ENCODE data around the gene TMEM233.
"Not testable (repeated sequence)": the region's sequence is repeated elsewhere in the genome, so short reads cannot be mapped to it uniquely, and the experiment has no call there.

The TMEM233 gene

DNA sequence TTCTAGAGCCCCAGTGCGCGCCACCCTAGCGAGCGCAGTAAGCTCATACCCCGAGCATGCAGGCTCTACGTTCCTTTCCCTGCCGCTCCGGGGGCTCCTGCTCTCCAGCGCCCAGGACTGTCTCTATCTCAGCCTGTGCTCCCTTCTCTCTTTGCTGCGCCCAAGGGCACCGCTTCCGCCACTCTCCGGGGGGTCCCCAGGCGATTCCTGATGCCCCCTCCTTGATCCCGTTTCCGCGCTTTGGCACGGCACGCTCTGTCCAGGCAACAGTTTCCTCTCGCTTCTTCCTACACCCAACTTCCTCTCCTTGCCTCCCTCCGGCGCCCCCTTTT lies 791 bp downstream of the TMEM233 start:
- Mint-ChIP-seq H3K4me1 (peaks cover 26% of the 10 kb centered on the region), H3K9me3 (no peaks in the 10 kb centered on the region), H3K4me3 (no peak overlapping the region), H3K27me3 (peaks cover 79% of the 10 kb centered on the region), H3K36me3 (no peaks in the 10 kb centered on the region), H3K27ac (no peak overlapping the region)
- ATAC-seq = no peak

- Mint-ChIP-seq H3K4me3 (no peak overlapping the region), H3K27me3 (peaks cover 79% of the 10 kb centered on the region), H3K27ac (no peak overlapping the region), H3K4me1 (peaks cover 26% of the 10 kb centered on the region), H3K9me3 (no peaks in the 10 kb centered on the region), H3K36me3 (no peaks in the 10 kb centered on the region)
- no peak for ATAC-seq
These were observed 1.3 kb downstream of the TMEM233 start for GRCh38 chr12:119594772-119595445.

- peaks cover 75% of the 10 kb centered on the region for H3K27me3 Mint-ChIP-seq
- H3K4me3 Mint-ChIP-seq = no peak overlapping the region
- H3K27ac Mint-ChIP-seq = no peak overlapping the region
- peaks cover 26% of the 10 kb centered on the region for H3K4me1 Mint-ChIP-seq
- H3K9me3 Mint-ChIP-seq = no peaks in the 10 kb centered on the region
- ATAC-seq = no peak
- no peaks in the 10 kb centered on the region for H3K36me3 Mint-ChIP-seq
These were observed 4.6 kb downstream of the TMEM233 start for GRCh38 chr12:119598159-119598558.

GRCh38 chr12:119601877-119602733 lies 8.5 kb downstream of the TMEM233 start:
- Mint-ChIP-seq H3K4me3 (no peak overlapping the region), H3K4me1 (no peaks in the 10 kb centered on the region), H3K27ac (no peak overlapping the region), H3K27me3 (peaks cover 60% of the 10 kb centered on the region), H3K9me3 (no peaks in the 10 kb centered on the region), H3K36me3 (no peaks in the 10 kb centered on the region)
- no peak for ATAC-seq

DNA sequence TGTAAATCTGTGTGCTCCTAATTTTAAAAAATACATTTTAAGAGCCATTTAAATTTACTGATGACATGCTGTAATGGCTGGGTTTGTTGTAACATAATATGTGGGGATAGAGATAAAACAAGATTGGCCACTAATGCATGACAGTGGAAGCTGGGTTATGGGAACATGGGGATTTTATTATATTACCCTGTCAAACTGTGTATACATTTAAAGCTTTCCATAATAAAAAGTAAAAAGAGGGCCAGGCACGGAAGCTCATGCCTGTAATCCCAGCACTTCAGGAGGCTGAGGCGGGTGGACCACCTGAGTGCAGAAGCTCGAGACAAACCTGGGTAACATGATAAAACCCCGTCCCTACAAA lies 9.1 kb downstream of the TMEM233 start:
- Mint-ChIP-seq H3K27ac (no peak overlapping the region), H3K36me3 (no peaks in the 10 kb centered on the region), H3K4me1 (no peaks in the 10 kb centered on the region), H3K27me3 (peaks cover 54% of the 10 kb centered on the region), H3K4me3 (no peak overlapping the region), H3K9me3 (no peaks in the 10 kb centered on the region)
- no peak for ATAC-seq

DNA sequence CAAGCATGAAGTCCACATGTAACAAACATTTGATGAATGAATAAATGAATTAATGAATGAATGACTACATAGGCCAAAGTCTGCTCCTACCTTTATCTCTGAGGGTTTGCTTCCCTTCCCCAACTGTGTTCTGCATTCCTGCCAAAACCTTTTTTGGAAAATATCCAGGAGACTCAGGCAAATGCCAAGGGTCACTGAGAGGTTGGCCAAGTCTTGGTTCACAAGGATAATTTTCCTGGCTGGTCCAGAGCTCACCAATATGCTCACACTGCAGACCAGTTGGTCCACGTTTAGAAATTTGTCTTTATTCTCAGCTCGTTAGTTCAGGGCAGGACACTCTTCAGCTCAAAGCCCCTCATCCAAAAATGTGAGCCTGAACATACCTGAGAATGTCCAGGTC lies 10.2 kb downstream of the TMEM233 start:
- no peak overlapping the region for H3K4me3 Mint-ChIP-seq

GRCh38 chr12:119609358-119609757 lies 15.8 kb downstream of the TMEM233 start:
- Mint-ChIP-seq H3K4me3 (no peak overlapping the region), H3K4me1 (no peaks in the 10 kb centered on the region), H3K27ac (no peak overlapping the region), H3K9me3 (peaks cover 12% of the 10 kb centered on the region), H3K27me3 (peaks cover 56% of the 10 kb centered on the region), H3K36me3 (no peaks in the 10 kb centered on the region)
- no peak for ATAC-seq

More for the DNA sequence above, 10.2 kb downstream of the TMEM233 start:
- Mint-ChIP-seq H3K27me3 (peaks cover 53% of the 10 kb centered on the region), H3K36me3 (no peaks in the 10 kb centered on the region), H3K4me1 (no peaks in the 10 kb centered on the region), H3K27ac (no peak overlapping the region), H3K9me3 (peaks cover 1% of the 10 kb centered on the region)
- no peak for ATAC-seq

- H3K27me3 Mint-ChIP-seq = peaks cover 49% of the 10 kb centered on the region
- no peaks in the 10 kb centered on the region for H3K4me1 Mint-ChIP-seq
- ATAC-seq = no peak
- H3K4me3 Mint-ChIP-seq = no peak overlapping the region
- no peak overlapping the region for H3K27ac Mint-ChIP-seq
- H3K36me3 Mint-ChIP-seq = no peaks in the 10 kb centered on the region
- peaks cover 12% of the 10 kb centered on the region for H3K9me3 Mint-ChIP-seq
These were observed 19.9 kb downstream of the TMEM233 start for GRCh38 chr12:119613319-119613936.

DNA sequence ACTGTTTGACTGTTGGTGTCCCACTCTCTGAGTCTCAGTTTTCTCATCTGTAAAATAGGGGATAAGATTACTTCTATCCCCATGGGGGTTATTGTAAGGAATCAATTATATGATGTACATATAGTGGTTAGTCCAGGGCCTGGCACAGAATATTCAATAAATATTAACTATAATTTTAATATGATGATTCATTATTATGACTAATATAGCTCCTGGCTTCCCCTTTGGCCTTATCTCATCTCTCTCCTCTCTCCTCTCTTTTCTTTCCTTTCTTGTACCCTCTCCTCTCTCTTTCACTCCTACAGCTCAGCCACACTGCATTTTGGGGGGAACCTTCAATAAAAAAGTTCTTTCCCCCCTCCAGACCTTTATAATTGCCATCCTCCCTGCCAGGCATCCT lies 21.1 kb downstream of the TMEM233 start:
- ATAC-seq = no peak
- H3K27ac Mint-ChIP-seq = no peak overlapping the region

GRCh38 chr12:119615518-119616475 lies 22.2 kb downstream of the TMEM233 start:
- H3K27me3 Mint-ChIP-seq = peaks cover 37% of the 10 kb centered on the region

More for the DNA sequence above, 21.1 kb downstream of the TMEM233 start:
- H3K4me1 Mint-ChIP-seq = no peaks in the 10 kb centered on the region
- H3K36me3 Mint-ChIP-seq = no peaks in the 10 kb centered on the region
- peaks cover 14% of the 10 kb centered on the region for H3K9me3 Mint-ChIP-seq
- no peak overlapping the region for H3K4me3 Mint-ChIP-seq
- peaks cover 46% of the 10 kb centered on the region for H3K27me3 Mint-ChIP-seq

DNA sequence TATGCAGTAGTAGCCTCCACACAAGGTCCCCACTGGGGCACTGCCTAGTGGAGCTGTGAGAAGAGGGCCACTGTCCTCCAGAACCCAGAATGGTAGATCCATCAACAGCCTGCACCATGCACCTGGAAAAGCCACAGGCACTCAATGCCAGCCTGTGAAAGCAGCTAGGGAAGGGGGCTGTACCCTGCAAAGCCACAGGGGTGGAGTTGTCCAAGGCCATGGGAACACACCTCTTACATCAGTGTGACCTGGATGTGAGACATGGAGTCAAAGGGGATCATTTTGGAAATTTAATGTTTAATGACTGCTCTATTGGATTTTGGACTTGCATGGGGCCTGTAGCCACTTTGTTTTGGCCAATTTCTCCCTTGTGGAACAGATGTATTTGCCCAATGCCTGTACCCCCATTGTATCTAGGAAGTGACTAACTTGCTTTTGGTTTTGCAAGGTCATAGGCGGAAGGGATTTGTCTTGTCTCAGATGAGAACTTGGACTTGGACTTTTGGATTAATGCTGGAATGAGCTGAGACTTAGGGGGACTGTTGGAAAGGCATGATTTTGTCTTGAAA lies 24.8 kb downstream of the TMEM233 start:
- ATAC-seq, H3K36me3 Mint-ChIP-seq, H3K4me3 Mint-ChIP-seq, H3K27ac Mint-ChIP-seq, H3K9me3 Mint-ChIP-seq, H3K4me1 Mint-ChIP-seq: not testable (repeated sequence)
- H3K27me3 Mint-ChIP-seq = peaks cover 35% of the 10 kb centered on the region

More at GRCh38 chr12:119615518-119616475, 22.2 kb downstream of the TMEM233 start:
- Mint-ChIP-seq H3K9me3 (peaks cover 8% of the 10 kb centered on the region), H3K4me3 (no peak overlapping the region), H3K4me1 (no peaks in the 10 kb centered on the region), H3K27ac (no peak overlapping the region), H3K36me3 (no peaks in the 10 kb centered on the region)
- ATAC-seq = no peak

DNA sequence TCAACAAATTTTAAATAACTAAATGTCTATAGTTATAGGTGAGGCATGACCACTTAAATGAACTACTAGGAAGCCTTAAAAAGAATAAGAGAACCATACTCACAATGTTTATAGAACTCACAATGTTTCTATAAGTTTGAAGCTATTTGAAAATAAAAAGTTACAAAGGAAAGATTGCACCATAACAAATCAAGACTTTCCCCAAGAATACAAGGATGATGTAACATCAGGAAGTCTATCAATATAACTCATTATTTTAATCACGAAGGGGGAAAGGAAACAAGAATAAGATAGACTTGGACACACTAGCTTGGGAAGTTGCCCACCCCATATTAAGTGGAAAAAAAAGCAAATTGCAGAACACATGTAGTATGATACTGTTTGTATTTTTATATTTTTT lies 26.9 kb downstream of the TMEM233 start:
- no peak overlapping the region for H3K4me3 Mint-ChIP-seq
- peaks cover 37% of the 10 kb centered on the region for H3K27me3 Mint-ChIP-seq
- H3K9me3 Mint-ChIP-seq = peaks cover 8% of the 10 kb centered on the region
- no peaks in the 10 kb centered on the region for H3K4me1 Mint-ChIP-seq
- H3K36me3 Mint-ChIP-seq = no peaks in the 10 kb centered on the region
- no peak for ATAC-seq
- H3K27ac Mint-ChIP-seq = no peak overlapping the region

GRCh38 chr12:119621878-119622277 lies 28.3 kb downstream of the TMEM233 start:
- Mint-ChIP-seq H3K4me3 (no peak overlapping the region), H3K9me3 (peaks cover 8% of the 10 kb centered on the region), H3K4me1 (no peaks in the 10 kb centered on the region), H3K36me3 (no peaks in the 10 kb centered on the region), H3K27ac (no peak overlapping the region), H3K27me3 (peaks cover 46% of the 10 kb centered on the region)
- ATAC-seq = no peak

GRCh38 chr12:119624966-119625365 lies 31.4 kb downstream of the TMEM233 start:
- Mint-ChIP-seq H3K4me1 (no peaks in the 10 kb centered on the region), H3K9me3 (no peaks in the 10 kb centered on the region), H3K27ac (no peak overlapping the region), H3K36me3 (no peaks in the 10 kb centered on the region), H3K4me3 (no peak overlapping the region), H3K27me3 (peaks cover 38% of the 10 kb centered on the region)
- ATAC-seq = no peak
